HEK293T (cell line): Measurements from ENCODE around the gene LRRFIP1.

ENCODE experiments used
- CTCF ChIA-PET: fragments of 350-600 bp; formaldehyde crosslinking; extraction: SDS; loops from one replicate; lab custom pipeline; 2021; ENCODE audit warnings: antibody characterized with exemption, inconsistent platforms; lab: Yijun Ruan, JAX
- POLR2A ChIA-PET: fragments of 350-600 bp; formaldehyde crosslinking; extraction: SDS; loops from one replicate; lab custom pipeline; 2020; ENCODE audit warnings: antibody characterized with exemption, inconsistent platforms; lab: Yijun Ruan, JAX
- DNase-seq: peaks from one replicate; pipeline ENCODE4 v3.0.0; 2012; ENCODE audit warnings: mixed read lengths; ENCODE audit errors: extremely low spot score
- ARNT ChIP-seq: fragments of 450-650 bp; IDR thresholded peaks from 2 replicates; pipeline ENCODE4 v1.6.1; 2017; ENCODE audit warnings: mild to moderate bottlenecking
- BHLHE40 ChIP-seq: fragments of 450-650 bp; IDR thresholded peaks from 2 replicates; pipeline ENCODE4 v1.6.1; 2016; ENCODE audit warnings: mild to moderate bottlenecking, moderate library complexity, borderline replicate concordance
- CTBP1 ChIP-seq: fragments of 450-650 bp; IDR thresholded peaks from 2 replicates; pipeline ENCODE4 v1.6.1; 2016; ENCODE audit warnings: borderline replicate concordance
- ELF4 ChIP-seq: fragments of 450-650 bp; IDR thresholded peaks from 2 replicates; pipeline ENCODE4 v1.6.1; 2017; ENCODE audit warnings: antibody characterized with exemption
- FOXA1 ChIP-seq: fragments of 450-650 bp; IDR thresholded peaks from 2 replicates; pipeline ENCODE4 v1.6.1; 2016; ENCODE audit warnings: mild to moderate bottlenecking
- FOXK2 ChIP-seq: fragments of 450-650 bp; IDR thresholded peaks from 2 replicates; pipeline ENCODE4 v1.6.1; 2016; ENCODE audit warnings: mild to moderate bottlenecking
- FOXM1 ChIP-seq: fragments of 450-650 bp; IDR thresholded peaks from 2 replicates; pipeline ENCODE4 v1.6.1; 2017; ENCODE audit warnings: mild to moderate bottlenecking, borderline replicate concordance
- HDGF ChIP-seq: fragments of 450-650 bp; IDR thresholded peaks from 2 replicates; pipeline ENCODE4 v1.6.1; 2017; ENCODE audit warnings: antibody characterized with exemption, borderline replicate concordance
- L3MBTL2 ChIP-seq: fragments of 450-650 bp; conservative IDR thresholded peaks from 2 replicates; pipeline ENCODE4 v1.6.1; 2016; ENCODE audit warnings: mild to moderate bottlenecking
- LEF1 ChIP-seq: fragments of 450-650 bp; IDR thresholded peaks from 2 replicates; pipeline ENCODE4 v1.6.1; 2017; ENCODE audit warnings: mild to moderate bottlenecking, borderline replicate concordance
- NFRKB ChIP-seq: fragments of 450-650 bp; IDR thresholded peaks from 2 replicates; pipeline ENCODE4 v1.6.1; 2016; ENCODE audit warnings: mild to moderate bottlenecking, moderate library complexity
- PKNOX1 ChIP-seq: fragments of 450-650 bp; IDR thresholded peaks from 2 replicates; pipeline ENCODE4 v1.6.1; 2016
- SP1 ChIP-seq: fragments of 450-650 bp; IDR thresholded peaks from 2 replicates; pipeline ENCODE4 v1.6.1; 2017
- SUZ12 ChIP-seq: fragments of 450-650 bp; IDR thresholded peaks from 2 replicates; pipeline ENCODE4 v1.6.1; 2016; ENCODE audit warnings: mild to moderate bottlenecking
- TARDBP ChIP-seq: fragments of 450-650 bp; IDR thresholded peaks from 2 replicates; pipeline ENCODE4 v1.6.1; 2016
- ZNF384 ChIP-seq: fragments of 450-650 bp; IDR thresholded peaks from 2 replicates; pipeline ENCODE4 v1.6.1; 2016

The LRRFIP1 gene

GRCh38 chr2:237786936-237787335 is 159.5 kb downstream of the LRRFIP1 start:
- TF ChIP-seq L3MBTL2: no peak
- TF ChIP-seq NFRKB: no peak
- TF ChIP-seq ARNT: no peak
- TF ChIP-seq BHLHE40: no peak
- TF ChIP-seq FOXM1: no peak
- no peak for TF ChIP-seq LEF1
- TF ChIP-seq ZNF384: no peak
- TF ChIP-seq FOXA1: no peak
- ChIA-PET CTCF (no interaction called here), POLR2A (no interaction called here)
- no peak for DNase-seq

- ChIA-PET POLR2A (no interaction called here), CTCF (no interaction called here)
- TF ChIP-seq FOXA1 (no peak), CTBP1 (no peak), HDGF (no peak), SUZ12 (no peak), NFRKB (no peak)
- DNase-seq: no peak
Measured at GRCh38 chr2:237790353-237790752, 163.0 kb downstream of the LRRFIP1 start.

- TF ChIP-seq FOXM1: no peak
- no peak for TF ChIP-seq TARDBP
- no peak for TF ChIP-seq ELF4
- TF ChIP-seq SP1: no peak
- TF ChIP-seq ARNT: no peak
- TF ChIP-seq CTBP1: no peak
- TF ChIP-seq SUZ12: no peak
- no peak for TF ChIP-seq ZNF384
- no peak for TF ChIP-seq HDGF
- no peak for TF ChIP-seq FOXK2
- no peak for TF ChIP-seq L3MBTL2
- no peak for TF ChIP-seq PKNOX1
- TF ChIP-seq LEF1: no peak
- TF ChIP-seq BHLHE40: no peak
- TF ChIP-seq FOXA1: no peak
- TF ChIP-seq NFRKB: no peak
- CTCF ChIA-PET: interaction anchor here (0.6 kb wide), 1 partner anchor 283 kb away, joined by 3 read pairs; no protein-coding TSS in a partner anchor
- POLR2A ChIA-PET: no interaction called here
- peak; percentile 16 for DNase-seq
Measured at GRCh38 chr2:237791977-237792727, 164.8 kb downstream of the LRRFIP1 start.

GRCh38 chr2:237797253-237797652 is 169.9 kb downstream of the LRRFIP1 start:
- no peak for DNase-seq
- POLR2A ChIA-PET: no interaction called here
- TF ChIP-seq BHLHE40 (no peak), NFRKB (no peak), FOXK2 (no peak), SUZ12 (no peak), TARDBP (no peak), FOXA1 (no peak), L3MBTL2 (no peak), ARNT (no peak), SP1 (no peak)
- CTCF ChIA-PET: no interaction called here

- no peak for TF ChIP-seq CTBP1
- no peak for TF ChIP-seq TARDBP
- TF ChIP-seq FOXM1: no peak
- no peak for TF ChIP-seq NFRKB
- TF ChIP-seq ARNT: no peak
- TF ChIP-seq SUZ12: no peak
- no peak for TF ChIP-seq PKNOX1
- TF ChIP-seq HDGF: no peak
- DNase-seq: no peak
- ChIA-PET POLR2A (no interaction called here), CTCF (no interaction called here)
Measured at GRCh38 chr2:237798236-237799059, 171.1 kb downstream of the LRRFIP1 start, which contains the start of gene RBM44. Gene RBM44, plus strand, starts transcription at chr2:237798779. Its CDS starts 14,831 bp downstream, at chr2:237813610.

GRCh38 chr2:237799060-237799428 is 171.7 kb downstream of the LRRFIP1 start:
- ChIA-PET CTCF (no interaction called here), POLR2A (no interaction called here)
- TF ChIP-seq HDGF: no peak
- TF ChIP-seq FOXM1: no peak
- DNase-seq: no peak

GRCh38 chr2:237801466-237801865 is 174.1 kb downstream of the LRRFIP1 start:
- TF ChIP-seq SP1: no peak
- no peak for TF ChIP-seq BHLHE40
- TF ChIP-seq PKNOX1: no peak
- TF ChIP-seq L3MBTL2: no peak
- no peak for TF ChIP-seq ARNT
- TF ChIP-seq FOXA1: no peak
- no peak for TF ChIP-seq FOXM1
- ChIA-PET CTCF (no interaction called here), POLR2A (no interaction called here)
- DNase-seq: no peak
